Hepatocyte (in vitro differentiated cells): ENCODE data around the gene CRNN. TPM values are rescaled to one million over a fixed set of nuclear protein-coding genes. Genes with fewer than 3 reads are reported as not detected.

Experiments used
- DNase-seq: peaks from one replicate; pipeline ENCODE4 v3.0.0-alpha.2; 2016; ENCODE audit warnings: low spot score
- H2AFZ ChIP-seq: fragments of 200-600 bp; sonication (generic); 2 replicates; pipeline ENCODE4 v1.6.0; 2016; ENCODE audit warnings: antibody characterized with exemption, mild to moderate bottlenecking
- H3K27ac ChIP-seq: fragments of 200-600 bp; sonication (generic); 2 replicates; pipeline ENCODE4 v1.5.1; 2016; ENCODE audit warnings: mild to moderate bottlenecking
- H3K27me3 ChIP-seq: fragments of 200-600 bp; sonication (generic); 2 replicates; pipeline ENCODE4 v1.6.1; 2016
- H3K36me3 ChIP-seq: fragments of 200-600 bp; sonication (generic); replicated peaks from 2 replicates; pipeline ENCODE4 v1.5.1; 2016; ENCODE audit warnings: low read depth; ENCODE audit not compliant: insufficient read depth
- H3K4me1 ChIP-seq: fragments of 200-600 bp; sonication (generic); 2 replicates; pipeline ENCODE4 v1.5.1; 2016; ENCODE audit warnings: mild to moderate bottlenecking, moderate library complexity; ENCODE audit not compliant: insufficient read depth
- H3K4me2 ChIP-seq: fragments of 200-600 bp; sonication (generic); 2 replicates; pipeline ENCODE4 v1.6.0; 2016
- H3K4me3 ChIP-seq: fragments of 200-600 bp; sonication (generic); 2 replicates; pipeline ENCODE4 v1.5.1; 2016; ENCODE audit warnings: mild to moderate bottlenecking
- H3K79me2 ChIP-seq: fragments of 200-600 bp; sonication (generic); 2 replicates; pipeline ENCODE4 v1.6.0; 2017; ENCODE audit warnings: mild to moderate bottlenecking
- H3K9me2 ChIP-seq: fragments of 200-600 bp; sonication (generic); replicated peaks from 2 replicates; pipeline ENCODE4 v1.6.0; 2017; ENCODE audit warnings: mild to moderate bottlenecking; ENCODE audit not compliant: insufficient read depth
- H3K9me3 ChIP-seq: fragments of 200-600 bp; sonication (generic); 2 replicates; pipeline ENCODE4 v1.5.1; 2016; ENCODE audit warnings: low read depth, mild to moderate bottlenecking
- H4K20me1 ChIP-seq: fragments of 200-600 bp; sonication (generic); 2 replicates; pipeline ENCODE4 v1.6.0; 2016; ENCODE audit warnings: mild to moderate bottlenecking; ENCODE audit not compliant: insufficient read depth, poor library complexity, severe bottlenecking
- EZH2 ChIP-seq: fragments of 200-600 bp; sonication (generic); IDR thresholded peaks from 2 replicates; pipeline ENCODE4 v1.6.1; 2016; ENCODE audit warnings: antibody characterized with exemption, mild to moderate bottlenecking, borderline replicate concordance
- EZH2phosphoT487 ChIP-seq: fragments of 200-600 bp; sonication (generic); IDR thresholded peaks from one replicate; pipeline ENCODE4 v1.6.1; 2018; ENCODE audit warnings: antibody characterized with exemption, mild to moderate bottlenecking, low read depth, moderate library complexity; ENCODE audit not compliant: unreplicated experiment, severe bottlenecking
- WGBS: methylation state at CpG from one replicate; pipeline ENCODE4 v1.1.6; 2016; ENCODE audit warnings: low lambda C conversion rate; ENCODE audit errors: missing lambda C conversion rate; 5-methylcytosine and 5-hydroxymethylcytosine counted together
- polyA plus RNA-seq: library from polyadenylated mRNA; unstranded; fragments of >200 nt; fragmentation: Nextera tagmentation; extraction: Ambion mirVana; gene quantifications from 2 replicates; pipeline ENCODE4 v1.2.1, GENCODE V29; 2016
- total RNA-seq: library from RNA; depleted of rRNA; stranded (reverse); fragments of >200 nt; gene quantifications from 2 replicates; pipeline ENCODE4 v1.2.3, GENCODE V29; 2014
- TF ChIP-seq, protein P1 (sequence below): fragments of 200-600 bp; sonication (generic); IDR thresholded peaks from 2 replicates; pipeline ENCODE4 v1.5.1; 2016; ENCODE audit warnings: antibody characterized with exemption, mild to moderate bottlenecking; ENCODE audit not compliant: poor library complexity

Gene CRNN
- total and polyA plus RNA-seq, 2 experiments from 2014 or later: not detected

DNA sequence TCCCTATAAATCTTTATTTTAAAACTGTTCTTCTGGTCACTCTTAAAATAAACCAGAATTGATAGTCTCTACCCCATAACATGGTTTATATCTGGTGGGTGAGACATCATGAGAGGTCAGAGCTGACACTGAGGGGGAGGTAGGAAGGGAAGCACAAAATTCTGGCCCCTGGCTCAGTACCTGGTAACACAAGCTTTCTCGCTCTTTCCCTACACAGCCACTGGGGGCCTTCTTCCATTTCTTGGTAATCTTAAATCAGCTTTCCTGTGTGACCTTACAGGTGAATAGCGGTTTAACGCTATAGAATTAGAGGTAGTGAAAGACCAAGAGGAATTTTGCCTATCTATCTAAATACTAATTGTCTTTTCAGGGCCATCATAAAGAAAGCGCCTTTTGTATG lies 5.4 kb downstream of the CRNN start:
- Histone ChIP-seq H3K9me3 (no peaks in the 10 kb centered on the region), H3K4me1 (no peaks in the 10 kb centered on the region), H3K4me2 (no peak overlapping the region), H3K9me2 (no peaks in the 10 kb centered on the region), H4K20me1 (no peaks in the 10 kb centered on the region), H3K27me3 (no peaks in the 10 kb centered on the region), H3K79me2 (no peaks in the 10 kb centered on the region), H3K36me3 (no peaks in the 10 kb centered on the region), H2AFZ (no peak overlapping the region), H3K4me3 (no peak overlapping the region), H3K27ac (no peak overlapping the region)
- DNase-seq: no peak
- WGBS: 68% methylated on average over 4 of the region's 4 CpGs
- TF ChIP-seq, protein P1, sequence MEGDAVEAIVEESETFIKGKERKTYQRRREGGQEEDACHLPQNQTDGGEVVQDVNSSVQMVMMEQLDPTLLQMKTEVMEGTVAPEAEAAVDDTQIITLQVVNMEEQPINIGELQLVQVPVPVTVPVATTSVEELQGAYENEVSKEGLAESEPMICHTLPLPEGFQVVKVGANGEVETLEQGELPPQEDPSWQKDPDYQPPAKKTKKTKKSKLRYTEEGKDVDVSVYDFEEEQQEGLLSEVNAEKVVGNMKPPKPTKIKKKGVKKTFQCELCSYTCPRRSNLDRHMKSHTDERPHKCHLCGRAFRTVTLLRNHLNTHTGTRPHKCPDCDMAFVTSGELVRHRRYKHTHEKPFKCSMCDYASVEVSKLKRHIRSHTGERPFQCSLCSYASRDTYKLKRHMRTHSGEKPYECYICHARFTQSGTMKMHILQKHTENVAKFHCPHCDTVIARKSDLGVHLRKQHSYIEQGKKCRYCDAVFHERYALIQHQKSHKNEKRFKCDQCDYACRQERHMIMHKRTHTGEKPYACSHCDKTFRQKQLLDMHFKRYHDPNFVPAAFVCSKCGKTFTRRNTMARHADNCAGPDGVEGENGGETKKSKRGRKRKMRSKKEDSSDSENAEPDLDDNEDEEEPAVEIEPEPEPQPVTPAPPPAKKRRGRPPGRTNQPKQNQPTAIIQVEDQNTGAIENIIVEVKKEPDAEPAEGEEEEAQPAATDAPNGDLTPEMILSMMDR: no peak
- TF ChIP-seq EZH2 (no peak), EZH2phosphoT487 (no peak)

DNA sequence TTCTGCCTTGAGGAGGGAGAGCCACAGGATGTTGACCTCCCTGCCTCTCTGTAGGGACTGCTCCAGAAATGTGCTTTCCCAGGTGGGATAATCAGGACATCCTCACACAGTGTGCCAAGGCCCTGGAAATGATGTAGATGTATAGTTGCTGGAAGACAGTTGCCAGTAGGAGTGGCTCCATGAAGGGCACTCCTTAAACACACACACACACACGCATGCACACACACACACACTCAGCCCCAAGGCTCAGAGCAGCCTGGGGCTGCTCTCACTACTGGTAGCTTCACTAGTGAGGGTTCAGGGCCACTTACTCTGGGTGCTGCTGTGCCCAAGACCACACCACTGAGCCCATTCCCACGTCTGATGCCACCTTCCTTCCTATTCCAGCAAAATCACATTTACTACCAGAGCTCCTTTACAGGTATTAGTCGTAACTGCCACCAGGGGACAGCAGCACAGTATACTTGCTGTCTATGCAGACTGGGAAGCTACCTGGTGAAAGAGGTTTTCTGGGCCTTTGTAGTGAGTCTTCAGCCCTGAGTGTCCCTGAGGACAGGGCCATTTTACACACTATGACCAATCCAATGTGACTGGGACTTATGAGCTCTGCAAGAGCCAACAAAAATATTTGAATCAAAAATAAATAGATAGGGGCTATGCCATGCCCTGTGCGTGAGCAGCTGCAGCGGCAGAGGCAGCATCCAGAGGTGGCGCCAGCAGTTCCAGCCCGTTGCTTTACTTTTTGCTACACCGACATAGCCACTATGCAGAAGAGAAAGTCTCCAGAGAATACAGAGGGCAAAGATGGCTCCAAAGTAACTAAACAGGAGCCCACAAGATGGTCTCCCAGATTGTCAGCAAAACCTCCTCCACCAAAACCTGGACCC lies 15.0 kb downstream of the CRNN start:
- Histone ChIP-seq H3K27ac (no peak overlapping the region), H3K9me3 (no peaks in the 10 kb centered on the region), H2AFZ (no peak overlapping the region), H3K79me2 (no peaks in the 10 kb centered on the region), H3K4me1 (no peaks in the 10 kb centered on the region), H3K4me3 (no peak overlapping the region), H3K27me3 (no peaks in the 10 kb centered on the region), H3K9me2 (no peaks in the 10 kb centered on the region), H4K20me1 (no peaks in the 10 kb centered on the region), H3K36me3 (no peaks in the 10 kb centered on the region), H3K4me2 (no peak overlapping the region)
- 63% methylated on average over 8 of the region's 8 CpGs for WGBS
- TF ChIP-seq EZH2phosphoT487 (no peak), EZH2 (no peak)
- TF ChIP-seq, protein P1: no peak
- no peak for DNase-seq

DNA sequence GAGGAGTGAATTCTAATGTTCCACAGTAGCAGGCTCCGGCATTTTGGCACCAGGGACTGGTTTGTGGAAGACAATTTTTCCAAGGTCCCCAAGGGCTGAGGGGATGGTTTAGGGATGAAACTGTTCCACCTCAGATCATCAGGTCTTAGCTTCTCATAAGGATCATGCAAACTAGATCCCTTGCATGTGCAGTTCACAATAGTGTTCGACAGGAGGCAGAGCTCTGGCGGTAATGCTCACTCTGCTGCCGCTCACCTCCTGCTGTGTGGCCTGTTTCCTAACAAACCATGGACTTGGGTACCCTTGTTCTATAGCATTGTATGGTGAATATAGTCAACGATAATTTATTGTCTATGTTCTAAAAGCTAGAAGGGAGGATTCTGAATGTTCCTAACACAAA lies 16.6 kb downstream of the CRNN start:
- no peak for DNase-seq
- H3K36me3 ChIP-seq: no peaks in the 10 kb centered on the region
- no peaks in the 10 kb centered on the region for H3K9me2 ChIP-seq
- TF ChIP-seq EZH2phosphoT487 (no peak), EZH2 (no peak)
- H3K4me3 ChIP-seq: no peak overlapping the region
- no peak overlapping the region for H2AFZ ChIP-seq
- H3K27me3 ChIP-seq: no peaks in the 10 kb centered on the region
- H4K20me1 ChIP-seq: no peaks in the 10 kb centered on the region
- WGBS: 76% methylated on average over 5 of the region's 5 CpGs
- H3K4me2 ChIP-seq: no peak overlapping the region
- no peaks in the 10 kb centered on the region for H3K4me1 ChIP-seq
- no peak overlapping the region for H3K27ac ChIP-seq
- H3K79me2 ChIP-seq: no peaks in the 10 kb centered on the region
- no peaks in the 10 kb centered on the region for H3K9me3 ChIP-seq

DNA sequence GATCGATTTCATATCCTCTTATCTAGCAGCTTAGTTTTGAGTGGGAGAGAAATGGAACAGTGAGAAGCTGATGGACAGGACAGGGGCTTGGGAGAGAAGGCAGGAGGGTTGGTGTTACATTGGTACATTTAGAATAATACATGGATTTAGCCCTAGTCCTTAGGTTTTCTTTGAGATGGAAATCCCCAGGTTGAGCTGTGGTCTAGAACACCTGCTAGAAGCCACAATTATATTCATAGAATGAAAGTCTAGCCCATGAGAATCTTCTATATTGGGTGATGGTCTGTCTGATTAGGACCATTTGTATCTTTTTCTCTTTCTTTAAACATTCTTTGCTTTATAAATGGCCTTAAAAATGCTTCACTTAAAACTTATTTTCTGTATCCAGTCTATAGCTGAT lies 19.9 kb downstream of the CRNN start:
- H3K4me1 ChIP-seq: no peaks in the 10 kb centered on the region
- WGBS: 48% methylated on average over 1 of the region's 1 CpG
- TF ChIP-seq, protein P1: no peak
- TF ChIP-seq EZH2 (no peak), EZH2phosphoT487 (no peak)

More for the DNA sequence above, 19.9 kb downstream of the CRNN start:
- no peak for DNase-seq
- Histone ChIP-seq H3K27me3 (no peaks in the 10 kb centered on the region), H3K36me3 (no peaks in the 10 kb centered on the region), H4K20me1 (no peaks in the 10 kb centered on the region), H3K79me2 (no peaks in the 10 kb centered on the region), H3K9me2 (no peaks in the 10 kb centered on the region), H2AFZ (no peak overlapping the region), H3K4me3 (no peak overlapping the region), H3K9me3 (no peaks in the 10 kb centered on the region), H3K27ac (no peak overlapping the region), H3K4me2 (no peak overlapping the region)
